ENCODE results near the gene SFRP4.

The SFRP4 gene

GRCh38 chr7:37947138-37947940 lies 30.7 kb upstream of the SFRP4 start:
- TF ChIP-seq, protein P1, sequence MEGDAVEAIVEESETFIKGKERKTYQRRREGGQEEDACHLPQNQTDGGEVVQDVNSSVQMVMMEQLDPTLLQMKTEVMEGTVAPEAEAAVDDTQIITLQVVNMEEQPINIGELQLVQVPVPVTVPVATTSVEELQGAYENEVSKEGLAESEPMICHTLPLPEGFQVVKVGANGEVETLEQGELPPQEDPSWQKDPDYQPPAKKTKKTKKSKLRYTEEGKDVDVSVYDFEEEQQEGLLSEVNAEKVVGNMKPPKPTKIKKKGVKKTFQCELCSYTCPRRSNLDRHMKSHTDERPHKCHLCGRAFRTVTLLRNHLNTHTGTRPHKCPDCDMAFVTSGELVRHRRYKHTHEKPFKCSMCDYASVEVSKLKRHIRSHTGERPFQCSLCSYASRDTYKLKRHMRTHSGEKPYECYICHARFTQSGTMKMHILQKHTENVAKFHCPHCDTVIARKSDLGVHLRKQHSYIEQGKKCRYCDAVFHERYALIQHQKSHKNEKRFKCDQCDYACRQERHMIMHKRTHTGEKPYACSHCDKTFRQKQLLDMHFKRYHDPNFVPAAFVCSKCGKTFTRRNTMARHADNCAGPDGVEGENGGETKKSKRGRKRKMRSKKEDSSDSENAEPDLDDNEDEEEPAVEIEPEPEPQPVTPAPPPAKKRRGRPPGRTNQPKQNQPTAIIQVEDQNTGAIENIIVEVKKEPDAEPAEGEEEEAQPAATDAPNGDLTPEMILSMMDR (IDR thresholded peaks at IDR 0.05): no peak
- Histone ChIP-seq H3K27me3 (ENCODE audit: control insufficient read depth, insufficient read depth, low read length) (no peaks in the 10 kb centered on the region), H3K36me3 (ENCODE audit: control insufficient read depth, insufficient read depth, low read length) (no peaks in the 10 kb centered on the region), H3K9me3 (ENCODE audit: control insufficient read depth, low read length) (no peaks in the 10 kb centered on the region), H2AFZ (no peak overlapping the region), H3K79me2 (no peaks in the 10 kb centered on the region), H3K4me1 (no peaks in the 10 kb centered on the region), H3K4me2 (ENCODE audit: low read length) (no peak overlapping the region), H3K27ac (no peak overlapping the region), H3K9ac (no peak overlapping the region), H3K4me3 (ENCODE audit: low read depth, low read length) (no peak overlapping the region)

GRCh38 chr7:37945336-37945735 lies 28.7 kb upstream of the SFRP4 start:
- TF ChIP-seq, protein P1 (IDR thresholded peaks at IDR 0.05): no peak
- H3K36me3 ChIP-seq (ENCODE audit: control insufficient read depth, insufficient read depth, low read length): no peaks in the 10 kb centered on the region
- no peak overlapping the region for H3K27ac ChIP-seq
- H3K27me3 ChIP-seq (ENCODE audit: control insufficient read depth, insufficient read depth, low read length): no peaks in the 10 kb centered on the region
- no peak overlapping the region for H3K4me2 ChIP-seq (ENCODE audit: low read length)
- no peak overlapping the region for H3K4me3 ChIP-seq (ENCODE audit: low read depth, low read length)
- H2AFZ ChIP-seq: no peak overlapping the region
- no peaks in the 10 kb centered on the region for H3K79me2 ChIP-seq
- no peak overlapping the region for H3K9ac ChIP-seq
- no peaks in the 10 kb centered on the region for H3K9me3 ChIP-seq (ENCODE audit: control insufficient read depth, low read length)
- H3K4me1 ChIP-seq: no peaks in the 10 kb centered on the region

DNA sequence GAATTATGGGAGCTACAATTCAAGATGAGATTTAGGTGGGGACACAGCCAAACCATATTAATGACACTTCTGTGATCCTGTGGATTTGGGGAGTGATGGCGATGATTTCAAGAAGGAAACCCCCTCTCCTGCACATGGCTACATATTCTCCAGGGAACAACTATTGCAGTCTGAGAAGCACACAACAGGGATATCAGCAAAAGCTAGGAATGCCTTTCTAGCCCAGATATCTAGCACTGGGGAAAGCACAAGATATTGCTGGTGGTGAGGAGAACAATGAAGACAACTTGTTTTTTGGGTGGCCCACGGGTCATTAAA lies 28.1 kb upstream of the SFRP4 start:
- no peak overlapping the region for H3K4me2 ChIP-seq (ENCODE audit: low read length)
- no peak overlapping the region for H3K4me3 ChIP-seq (ENCODE audit: low read depth, low read length)
- no peaks in the 10 kb centered on the region for H3K9me3 ChIP-seq (ENCODE audit: control insufficient read depth, low read length)
- no peak overlapping the region for H2AFZ ChIP-seq
- no peak overlapping the region for H3K9ac ChIP-seq
- no peaks in the 10 kb centered on the region for H3K79me2 ChIP-seq
- TF ChIP-seq, protein P1 (IDR thresholded peaks at IDR 0.05): no peak
- no peak overlapping the region for H3K27ac ChIP-seq
- no peaks in the 10 kb centered on the region for H3K4me1 ChIP-seq
- no peaks in the 10 kb centered on the region for H3K27me3 ChIP-seq (ENCODE audit: control insufficient read depth, insufficient read depth, low read length)
- no peaks in the 10 kb centered on the region for H3K36me3 ChIP-seq (ENCODE audit: control insufficient read depth, insufficient read depth, low read length)

DNA sequence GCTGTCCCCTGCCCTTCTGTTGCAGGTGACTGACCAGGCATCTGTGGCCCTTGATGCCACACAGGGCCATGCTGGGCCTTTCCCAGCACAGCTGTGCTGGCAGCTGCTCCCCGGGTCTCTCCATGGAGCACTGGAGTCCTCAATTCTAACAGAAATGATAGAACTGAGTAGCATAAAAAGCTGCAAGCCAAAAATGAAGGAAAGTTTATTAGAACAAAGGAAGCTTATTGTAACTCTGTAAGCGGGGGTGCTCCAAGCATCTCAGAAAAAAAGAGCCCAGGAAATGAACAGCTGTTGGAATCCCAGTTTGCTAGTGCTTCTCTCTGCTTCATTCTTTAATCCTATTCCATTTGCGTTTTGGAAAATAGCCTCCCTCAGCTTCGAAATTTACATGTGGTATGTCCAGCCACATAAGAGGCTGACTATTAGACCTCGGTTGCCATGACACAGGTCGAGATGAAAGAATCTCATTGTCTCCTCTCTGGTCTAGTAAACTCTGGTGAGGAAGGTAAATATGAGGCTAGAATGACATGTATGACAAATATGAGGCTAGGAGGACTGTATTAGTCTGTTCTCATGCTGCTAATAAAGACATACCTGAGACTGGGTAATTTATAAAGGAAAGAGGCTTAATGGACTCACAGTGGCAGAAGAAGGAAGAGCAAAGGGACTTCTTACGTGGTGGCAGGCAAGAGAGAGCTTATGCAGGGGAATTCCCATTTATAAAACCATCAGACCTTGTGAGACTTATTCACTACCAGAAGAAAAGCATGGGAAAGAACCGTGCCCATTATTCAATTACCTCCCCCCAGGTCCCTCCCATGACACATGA lies 27.5 kb upstream of the SFRP4 start:
- no peaks in the 10 kb centered on the region for H3K79me2 ChIP-seq
- no peak overlapping the region for H2AFZ ChIP-seq
- no peaks in the 10 kb centered on the region for H3K36me3 ChIP-seq (ENCODE audit: control insufficient read depth, insufficient read depth, low read length)
- TF ChIP-seq, protein P1 (IDR thresholded peaks at IDR 0.05): no peak
- no peak overlapping the region for H3K27ac ChIP-seq
- no peak overlapping the region for H3K4me2 ChIP-seq (ENCODE audit: low read length)
- no peaks in the 10 kb centered on the region for H3K9me3 ChIP-seq (ENCODE audit: control insufficient read depth, low read length)
- H3K27me3 ChIP-seq (ENCODE audit: control insufficient read depth, insufficient read depth, low read length): no peaks in the 10 kb centered on the region
- H3K9ac ChIP-seq: no peak overlapping the region
- no peaks in the 10 kb centered on the region for H3K4me1 ChIP-seq
- no peak overlapping the region for H3K4me3 ChIP-seq (ENCODE audit: low read depth, low read length)
